IPS DF 19.7 (cell line): ENCODE measurements around the gene KLK12.
A peak's percentile ranks its signal among the peaks of the same experiment; 100 is the strongest.

Experiments
- DNase-seq: peaks from one replicate; pipeline ENCODE4 v3.0.0-alpha.2; 2013; ENCODE audit warnings: low read depth, low spot score

KLK12 gene

GRCh38 chr19:51034704-51035103, at the start of gene KLK12:
Gene KLK12 (minus strand): TSS chr19:51035002. CDS start chr19:51034621, 381 bp downstream.
- DNase-seq = no peak

GRCh38 chr19:51084505-51084904, 49.7 kb upstream of the KLK12 start:
- no peak for DNase-seq

GRCh38 chr19:51083783-51084182, 49.0 kb upstream of the KLK12 start:
- DNase-seq = no peak

GRCh38 chr19:51083181-51083580, 48.4 kb upstream of the KLK12 start:
- no peak for DNase-seq

- DNase-seq = no peak
These were observed 47.8 kb upstream of the KLK12 start, which contains the start of gene KLK14 for GRCh38 chr19:51082611-51083010. Gene KLK14 (minus strand): TSS chr19:51082887. CDS start chr19:51082614, 273 bp downstream.

GRCh38 chr19:51081476-51081875, 46.7 kb upstream of the KLK12 start:
- no peak for DNase-seq

- no peak for DNase-seq
These were observed 44.8 kb upstream of the KLK12 start for GRCh38 chr19:51079481-51080110.

- DNase-seq = no peak
These were observed 43.9 kb upstream of the KLK12 start for GRCh38 chr19:51078731-51079130.

- DNase-seq = no peak
These were observed 43.3 kb upstream of the KLK12 start for GRCh38 chr19:51078104-51078503.

- DNase-seq = no peak
These were observed 41.9 kb upstream of the KLK12 start for GRCh38 chr19:51076631-51077213.

- DNase-seq = no peak
These were observed 41.2 kb upstream of the KLK12 start for GRCh38 chr19:51075998-51076397.

- DNase-seq = no peak
These were observed 36.2 kb upstream of the KLK12 start for GRCh38 chr19:51071095-51071405.

GRCh38 chr19:51070334-51071094, 35.7 kb upstream of the KLK12 start:
- no peak for DNase-seq

GRCh38 chr19:51066393-51067186, 31.8 kb upstream of the KLK12 start:
- DNase-seq = no peak

- no peak for DNase-seq
These were observed 30.6 kb upstream of the KLK12 start for GRCh38 chr19:51065221-51065960.

GRCh38 chr19:51064534-51065220, 29.9 kb upstream of the KLK12 start, which contains the start of gene KLK13:
Gene KLK13 (minus strand): TSS chr19:51065092. CDS start chr19:51065067, 25 bp downstream.
- DNase-seq = peak; percentile 47

GRCh38 chr19:51063664-51064063, 28.9 kb upstream of the KLK12 start:
- no peak for DNase-seq

GRCh38 chr19:51060973-51061372, 26.2 kb upstream of the KLK12 start:
- no peak for DNase-seq

GRCh38 chr19:51060336-51060735, 25.5 kb upstream of the KLK12 start:
- no peak for DNase-seq

GRCh38 chr19:51059715-51060114, 24.9 kb upstream of the KLK12 start:
- no peak for DNase-seq

- no peak for DNase-seq
These were observed 21.1 kb upstream of the KLK12 start for GRCh38 chr19:51055866-51056265.
